Rectal smooth muscle tissue (tissue), 1 donor: Measurements from ENCODE around the gene EEF1AKMT2.

Experiments used
- H3K27ac ChIP-seq: one replicate; pipeline ENCODE4 v1.7.0; 2013; ENCODE audit warnings: low read depth, low read length, inconsistent platforms
- H3K27me3 ChIP-seq: one replicate; pipeline ENCODE4 v1.7.0; 2013; ENCODE audit warnings: low read length; ENCODE audit not compliant: control insufficient read depth, insufficient read depth
- H3K36me3 ChIP-seq: one replicate; pipeline ENCODE4 v1.7.0; 2013; ENCODE audit warnings: low read length; ENCODE audit not compliant: control insufficient read depth, insufficient read depth
- H3K4me1 ChIP-seq: one replicate; pipeline ENCODE4 v1.7.0; 2013; ENCODE audit warnings: low read length; ENCODE audit not compliant: control insufficient read depth, insufficient read depth
- H3K4me3 ChIP-seq: one replicate; pipeline ENCODE4 v1.7.0; 2013; ENCODE audit warnings: low read length
- H3K9ac ChIP-seq: one replicate; pipeline ENCODE4 v1.7.0; 2013; ENCODE audit warnings: low read length

EEF1AKMT2 gene

GRCh38 chr10:124740369-124741280 is 51.1 kb downstream of the EEF1AKMT2 start:
- Histone ChIP-seq H3K27me3 (no peaks in the 10 kb centered on the region), H3K36me3 (no peaks in the 10 kb centered on the region), H3K4me3 (peak overlapping the region; percentile 53), H3K27ac (peak overlapping the region; percentile 79), H3K4me1 (peaks cover 76% of the 10 kb centered on the region), H3K9ac (peak overlapping the region; percentile 26)

DNA sequence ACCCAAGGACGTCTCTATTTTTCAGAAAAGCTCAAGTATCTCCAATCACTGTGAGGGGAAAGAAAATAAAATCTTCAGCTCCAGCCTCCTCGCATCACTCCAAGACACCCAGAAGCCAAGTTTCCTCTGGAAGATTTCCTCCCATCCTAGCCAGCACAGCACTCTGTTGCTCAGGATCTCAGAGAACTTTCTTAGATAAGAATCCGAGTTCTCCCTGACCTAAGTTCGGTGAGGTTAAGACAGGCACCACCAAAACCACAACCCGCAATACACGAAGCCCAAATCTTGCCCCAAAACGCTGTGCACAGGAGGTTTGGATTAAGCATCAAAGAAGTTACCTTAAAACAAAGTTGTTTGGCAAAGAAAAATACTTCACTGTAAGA is 51.7 kb downstream of the EEF1AKMT2 start:
- H3K4me3 ChIP-seq: peak overlapping the region; percentile 53
- no peaks in the 10 kb centered on the region for H3K36me3 ChIP-seq
- H3K9ac ChIP-seq: no peak overlapping the region
- no peaks in the 10 kb centered on the region for H3K27me3 ChIP-seq
- H3K27ac ChIP-seq: peak overlapping the region; percentile 79
- peaks cover 79% of the 10 kb centered on the region for H3K4me1 ChIP-seq

DNA sequence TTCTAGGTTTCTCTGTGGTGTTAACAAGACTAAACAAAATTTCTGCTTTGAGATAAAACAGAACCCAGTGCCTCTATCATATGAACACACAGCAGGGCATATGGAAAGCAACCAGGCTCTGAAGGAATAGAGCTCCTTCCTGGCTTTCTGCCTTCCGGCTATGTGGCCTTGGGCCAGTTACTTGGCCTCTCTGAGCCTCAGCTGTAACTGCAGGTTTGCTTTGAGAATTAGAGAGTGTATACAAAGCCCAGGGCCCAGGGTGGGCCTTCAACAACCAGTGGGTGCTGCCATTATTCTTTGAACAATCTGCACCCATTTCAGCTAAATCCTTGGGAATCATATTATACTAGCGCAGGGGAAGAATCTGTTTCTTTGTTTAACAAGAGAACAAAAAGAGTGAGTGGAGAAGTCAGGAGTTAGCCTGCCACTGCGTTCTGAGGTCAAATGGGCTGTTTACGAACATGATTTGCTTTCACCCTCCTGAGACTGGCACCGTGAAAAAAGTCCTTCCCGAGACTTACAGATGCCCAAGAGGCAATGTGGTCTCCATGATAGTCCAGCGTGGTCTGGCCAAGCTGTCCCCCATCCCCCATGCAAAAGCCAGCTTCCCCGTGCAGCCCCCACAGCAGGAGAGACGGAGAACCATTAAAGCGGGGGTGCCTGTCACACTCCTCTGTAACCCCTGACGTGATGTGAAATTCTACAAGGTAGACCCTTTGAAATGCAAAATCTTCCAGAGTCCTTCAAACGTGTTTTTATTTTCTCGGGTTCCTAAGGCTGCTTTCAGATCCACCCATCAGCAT is 52.4 kb downstream of the EEF1AKMT2 start:
- Histone ChIP-seq H3K36me3 (no peaks in the 10 kb centered on the region), H3K4me3 (peak overlapping the region; percentile 11), H3K27me3 (no peaks in the 10 kb centered on the region), H3K9ac (no peak overlapping the region), H3K27ac (peak overlapping the region; percentile 79), H3K4me1 (peaks cover 83% of the 10 kb centered on the region)

DNA sequence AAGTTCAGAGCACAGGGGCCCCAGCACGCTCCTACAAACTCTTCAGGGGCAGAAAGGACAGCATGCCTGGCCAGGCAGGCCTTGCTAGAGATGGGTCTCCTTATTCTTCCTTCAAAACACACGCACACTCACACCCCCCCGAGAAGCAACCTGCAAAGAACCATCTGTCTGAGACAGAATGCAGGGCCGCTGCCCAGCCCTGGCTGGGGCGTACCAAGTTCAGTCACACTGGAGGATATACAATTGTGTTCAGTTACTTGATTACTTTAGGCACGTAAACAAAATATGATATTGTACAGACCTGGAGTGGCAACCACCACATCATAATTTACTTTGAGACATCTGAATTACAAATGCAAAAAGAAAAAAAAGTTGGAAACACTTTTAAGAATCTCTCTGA is 53.2 kb downstream of the EEF1AKMT2 start:
- Histone ChIP-seq H3K27me3 (no peaks in the 10 kb centered on the region), H3K4me3 (no peak overlapping the region), H3K27ac (peak overlapping the region; percentile 79), H3K4me1 (peaks cover 91% of the 10 kb centered on the region), H3K9ac (no peak overlapping the region), H3K36me3 (no peaks in the 10 kb centered on the region)

- no peak overlapping the region for H3K9ac ChIP-seq
These were observed 54.0 kb downstream of the EEF1AKMT2 start for GRCh38 chr10:124737708-124738107.

DNA sequence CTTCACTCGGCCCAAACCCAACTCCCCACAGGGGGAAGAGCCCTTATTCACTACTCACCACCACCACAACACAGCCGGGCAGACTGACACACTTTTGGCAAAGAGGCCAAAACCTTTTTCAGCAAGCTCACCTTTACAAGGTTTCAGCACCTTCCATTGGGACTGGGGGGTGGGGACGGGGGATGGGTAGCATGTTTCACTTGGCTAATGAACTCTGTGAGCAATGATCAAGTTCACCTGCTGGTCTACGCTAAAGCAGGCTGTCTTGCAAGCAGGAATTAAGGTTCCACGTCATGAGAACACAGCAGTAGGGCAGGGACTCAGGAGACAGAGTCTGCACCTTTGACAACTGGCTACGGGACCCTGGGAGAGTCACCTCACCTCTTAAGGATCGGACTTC is 54.5 kb downstream of the EEF1AKMT2 start:
- H3K4me1 ChIP-seq: peaks cover 94% of the 10 kb centered on the region
- peak overlapping the region; percentile 34 for H3K4me3 ChIP-seq
- no peak overlapping the region for H3K9ac ChIP-seq
- no peaks in the 10 kb centered on the region for H3K36me3 ChIP-seq
- peak overlapping the region; percentile 79 for H3K27ac ChIP-seq
- no peaks in the 10 kb centered on the region for H3K27me3 ChIP-seq

More at GRCh38 chr10:124737708-124738107, 54.0 kb downstream of the EEF1AKMT2 start:
- Histone ChIP-seq H3K27me3 (no peaks in the 10 kb centered on the region), H3K4me3 (peak overlapping the region; percentile 34), H3K36me3 (no peaks in the 10 kb centered on the region), H3K27ac (peak overlapping the region; percentile 79), H3K4me1 (peaks cover 98% of the 10 kb centered on the region)

GRCh38 chr10:124736491-124737136 is 55.1 kb downstream of the EEF1AKMT2 start:
- peak overlapping the region; percentile 79 for H3K27ac ChIP-seq
- H3K9ac ChIP-seq: no peak overlapping the region
- no peaks in the 10 kb centered on the region for H3K27me3 ChIP-seq
- peak overlapping the region; percentile 34 for H3K4me3 ChIP-seq
- peaks cover 92% of the 10 kb centered on the region for H3K4me1 ChIP-seq
- no peaks in the 10 kb centered on the region for H3K36me3 ChIP-seq

- H3K4me3 ChIP-seq: peak overlapping the region; percentile 7
- H3K36me3 ChIP-seq: no peaks in the 10 kb centered on the region
- peak overlapping the region; percentile 79 for H3K27ac ChIP-seq
- H3K9ac ChIP-seq: no peak overlapping the region
- peaks cover 84% of the 10 kb centered on the region for H3K4me1 ChIP-seq
- no peaks in the 10 kb centered on the region for H3K27me3 ChIP-seq
These were observed 56.0 kb downstream of the EEF1AKMT2 start for GRCh38 chr10:124735491-124736286.

- Histone ChIP-seq H3K4me3 (no peak overlapping the region), H3K36me3 (no peaks in the 10 kb centered on the region), H3K9ac (no peak overlapping the region), H3K27me3 (no peaks in the 10 kb centered on the region), H3K27ac (peak overlapping the region; percentile 79), H3K4me1 (peaks cover 73% of the 10 kb centered on the region)
These were observed 57.1 kb downstream of the EEF1AKMT2 start for GRCh38 chr10:124734311-124735166.

DNA sequence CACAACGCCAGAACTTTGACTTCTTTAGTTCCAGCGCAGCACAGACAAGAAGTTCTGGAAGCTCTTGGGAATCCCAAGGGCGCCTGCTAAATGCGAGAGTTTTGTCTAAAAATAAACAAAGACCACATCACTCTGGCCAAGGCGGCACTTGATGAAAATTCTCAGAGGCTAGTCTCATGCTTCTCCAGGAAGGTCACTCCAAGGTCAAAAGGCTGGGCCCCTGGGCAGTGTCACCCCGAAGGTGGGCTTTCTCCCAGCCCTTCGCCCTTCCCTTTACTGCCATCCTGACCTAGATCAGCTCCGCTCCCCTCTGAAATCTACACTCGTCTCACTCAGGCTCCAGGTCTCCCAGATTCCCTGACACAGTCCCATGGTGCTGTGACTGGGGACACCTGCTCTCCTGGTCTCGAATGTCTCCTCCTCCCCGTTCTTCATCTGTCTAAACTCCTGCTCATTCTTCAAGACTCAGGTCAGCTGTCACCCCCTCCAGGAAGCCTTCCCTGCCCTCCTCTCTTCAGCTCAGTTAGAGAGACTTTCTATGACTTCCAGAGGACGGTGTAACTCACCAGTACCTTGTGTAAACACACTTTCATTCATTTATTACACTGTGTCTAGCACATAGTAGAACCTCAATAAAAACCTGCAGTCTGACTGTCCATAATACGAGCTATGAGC is 58.0 kb downstream of the EEF1AKMT2 start:
- H3K4me3 ChIP-seq: peak overlapping the region; percentile 6

More for the DNA sequence above, 58.0 kb downstream of the EEF1AKMT2 start:
- no peak overlapping the region for H3K9ac ChIP-seq
- H3K4me1 ChIP-seq: peaks cover 65% of the 10 kb centered on the region
- H3K27me3 ChIP-seq: no peaks in the 10 kb centered on the region
- H3K27ac ChIP-seq: peak overlapping the region; percentile 79
- no peaks in the 10 kb centered on the region for H3K36me3 ChIP-seq
